Tibial nerve (tissue), 4 donors: ENCODE data around the gene CYP2D6. TPM values are rescaled to one million over a fixed set of nuclear protein-coding genes. Genes with fewer than 3 reads are reported as not detected.
"Not testable (repeated sequence)": the region's sequence is repeated elsewhere in the genome, so short reads cannot be mapped to it uniquely, and the experiment has no call there.

ENCODE experiments used
- DNase-seq, 2 donors: peaks; one replicate each; pipeline ENCODE4 v3.0.0-alpha.2; 2019; ENCODE audit warnings: low spot score in 2 of 2
- H3K27ac ChIP-seq, 4 donors: fragments of 200-600 bp; sonication (generic) in 3 of 4; one replicate each; pipeline ENCODE4 v1.5.1; 2017 to 2019; ENCODE audit warnings: mild to moderate bottlenecking in 1 of 4
- H3K27me3 ChIP-seq, 2 donors: fragments of 200-600 bp; sonication (generic) in 1 of 2; one replicate each; pipeline versions ENCODE4 v1.5.1 to v1.6.0; 2017 to 2019
- H3K36me3 ChIP-seq, 3 donors: fragments of 200-600 bp; sonication (generic); one replicate each; pipeline ENCODE4 v1.5.1; 2018 to 2019
- H3K4me1 ChIP-seq, 4 donors: fragments of 200-600 bp; sonication (generic) in 3 of 4; one replicate each; pipeline ENCODE4 v1.5.1; 2017 to 2019
- H3K4me3 ChIP-seq, 4 donors: fragments of 200-600 bp; sonication (generic) in 3 of 4; one replicate each; pipeline ENCODE4 v1.5.1; 2017 to 2019; ENCODE audit warnings: mild to moderate bottlenecking in 1 of 4, moderate library complexity in 1 of 4
- H3K9me3 ChIP-seq, 4 donors: fragments of 200-600 bp; sonication (generic) in 3 of 4; one replicate each; pipeline ENCODE4 v1.5.1; 2017 to 2019
- EP300 ChIP-seq, 2 donors: sonication (generic); formaldehyde crosslinking; IDR thresholded peaks; one replicate each; pipeline ENCODE4 v1.6.1; 2017; ENCODE audit warnings: antibody characterized with exemption in 2 of 2, mild to moderate bottlenecking in 1 of 2
- POLR2A ChIP-seq, 2 donors: fragments of 450-650 bp; IDR thresholded peaks; one replicate each; pipeline ENCODE4 v1.6.1; 2017; ENCODE audit warnings: antibody characterized with exemption in 2 of 2, mild to moderate bottlenecking in 2 of 2, moderate library complexity in 2 of 2
- WGBS, 2 donors: methylation state at CpG; one replicate each; pipeline ENCODE4 v1.1.5; 2018; 5-methylcytosine and 5-hydroxymethylcytosine counted together
- total RNA-seq, 4 donors: library from RNA; depleted of rRNA; stranded (reverse); fragments of >200 nt; gene quantifications; one replicate each; pipeline ENCODE4 v1.1.0, GENCODE V29; 2016
- TF ChIP-seq, protein P1 (sequence below), 5 experiments: fragments of 200-600 bp in 3 of 5; fragments of 450-650 bp in 2 of 5; sonication (generic) in 3 of 5; IDR thresholded peaks; one replicate each; pipeline ENCODE4 v1.5.1; 2016 to 2019; ENCODE audit warnings: antibody characterized with exemption in 5 of 5, mild to moderate bottlenecking in 3 of 5, moderate library complexity in 2 of 5

Gene CYP2D6
- total RNA-seq, 4 donors from 2014 or later, result 0.30 to 1.1 (median 0.61) TPM

DNA sequence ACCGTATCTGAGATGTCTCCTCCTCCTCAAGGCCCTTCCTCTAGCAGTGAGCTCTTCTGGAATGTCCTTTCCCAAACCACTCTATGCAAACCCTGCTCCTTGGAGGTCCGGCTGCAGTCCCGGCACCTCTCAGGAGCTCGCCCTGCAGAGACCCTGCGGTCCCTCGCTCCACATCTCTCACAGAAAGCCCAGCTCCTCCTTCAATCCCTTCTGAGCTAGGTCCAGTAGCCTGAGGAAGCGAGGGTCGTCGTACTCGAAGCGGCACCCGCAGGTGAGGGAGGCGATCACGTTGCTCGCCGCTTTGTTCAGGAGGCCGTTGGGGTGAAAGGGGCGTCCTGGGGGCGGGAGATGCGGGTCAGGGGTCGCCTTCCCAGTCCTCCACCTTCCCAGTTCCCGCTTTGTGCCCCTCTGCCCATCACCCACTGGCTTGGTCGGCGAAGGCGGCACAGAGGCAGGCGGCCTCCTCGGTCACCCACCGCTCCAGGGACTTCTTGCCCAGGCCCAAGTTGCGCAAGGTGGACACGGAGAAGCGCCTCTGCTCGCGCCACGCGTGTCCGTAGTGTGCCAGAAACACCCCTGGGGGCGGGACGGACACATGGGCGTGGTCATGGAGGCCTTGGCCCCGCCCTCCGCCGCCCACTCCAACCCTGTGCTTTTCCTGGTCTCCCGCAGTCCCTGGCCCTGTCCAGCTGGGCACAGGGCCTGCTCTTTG lies 21.5 kb upstream of the CYP2D6 start:
- H3K4me1 ChIP-seq, result no peaks in the 10 kb centered on the region
- no peak for DNase-seq
- no peaks in the 10 kb centered on the region for H3K27me3 ChIP-seq
- no peak overlapping the region for H3K4me3 ChIP-seq
- H3K9me3 ChIP-seq, result no peaks in the 10 kb centered on the region
- TF ChIP-seq, protein P1, sequence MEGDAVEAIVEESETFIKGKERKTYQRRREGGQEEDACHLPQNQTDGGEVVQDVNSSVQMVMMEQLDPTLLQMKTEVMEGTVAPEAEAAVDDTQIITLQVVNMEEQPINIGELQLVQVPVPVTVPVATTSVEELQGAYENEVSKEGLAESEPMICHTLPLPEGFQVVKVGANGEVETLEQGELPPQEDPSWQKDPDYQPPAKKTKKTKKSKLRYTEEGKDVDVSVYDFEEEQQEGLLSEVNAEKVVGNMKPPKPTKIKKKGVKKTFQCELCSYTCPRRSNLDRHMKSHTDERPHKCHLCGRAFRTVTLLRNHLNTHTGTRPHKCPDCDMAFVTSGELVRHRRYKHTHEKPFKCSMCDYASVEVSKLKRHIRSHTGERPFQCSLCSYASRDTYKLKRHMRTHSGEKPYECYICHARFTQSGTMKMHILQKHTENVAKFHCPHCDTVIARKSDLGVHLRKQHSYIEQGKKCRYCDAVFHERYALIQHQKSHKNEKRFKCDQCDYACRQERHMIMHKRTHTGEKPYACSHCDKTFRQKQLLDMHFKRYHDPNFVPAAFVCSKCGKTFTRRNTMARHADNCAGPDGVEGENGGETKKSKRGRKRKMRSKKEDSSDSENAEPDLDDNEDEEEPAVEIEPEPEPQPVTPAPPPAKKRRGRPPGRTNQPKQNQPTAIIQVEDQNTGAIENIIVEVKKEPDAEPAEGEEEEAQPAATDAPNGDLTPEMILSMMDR (IDR thresholded peaks at IDR 0.05), result no peak
- no peak for TF ChIP-seq POLR2A (IDR thresholded peaks at IDR 0.05)
- no peak for TF ChIP-seq EP300 (IDR thresholded peaks at IDR 0.05)
- 71 to 74% methylated on average over 43 of the region's 43 CpGs for WGBS, 2 donors
- peaks cover 0 to 71% (median 4%) of the 10 kb centered on the region in 3 donors for H3K36me3 ChIP-seq
- no peak overlapping the region for H3K27ac ChIP-seq

DNA sequence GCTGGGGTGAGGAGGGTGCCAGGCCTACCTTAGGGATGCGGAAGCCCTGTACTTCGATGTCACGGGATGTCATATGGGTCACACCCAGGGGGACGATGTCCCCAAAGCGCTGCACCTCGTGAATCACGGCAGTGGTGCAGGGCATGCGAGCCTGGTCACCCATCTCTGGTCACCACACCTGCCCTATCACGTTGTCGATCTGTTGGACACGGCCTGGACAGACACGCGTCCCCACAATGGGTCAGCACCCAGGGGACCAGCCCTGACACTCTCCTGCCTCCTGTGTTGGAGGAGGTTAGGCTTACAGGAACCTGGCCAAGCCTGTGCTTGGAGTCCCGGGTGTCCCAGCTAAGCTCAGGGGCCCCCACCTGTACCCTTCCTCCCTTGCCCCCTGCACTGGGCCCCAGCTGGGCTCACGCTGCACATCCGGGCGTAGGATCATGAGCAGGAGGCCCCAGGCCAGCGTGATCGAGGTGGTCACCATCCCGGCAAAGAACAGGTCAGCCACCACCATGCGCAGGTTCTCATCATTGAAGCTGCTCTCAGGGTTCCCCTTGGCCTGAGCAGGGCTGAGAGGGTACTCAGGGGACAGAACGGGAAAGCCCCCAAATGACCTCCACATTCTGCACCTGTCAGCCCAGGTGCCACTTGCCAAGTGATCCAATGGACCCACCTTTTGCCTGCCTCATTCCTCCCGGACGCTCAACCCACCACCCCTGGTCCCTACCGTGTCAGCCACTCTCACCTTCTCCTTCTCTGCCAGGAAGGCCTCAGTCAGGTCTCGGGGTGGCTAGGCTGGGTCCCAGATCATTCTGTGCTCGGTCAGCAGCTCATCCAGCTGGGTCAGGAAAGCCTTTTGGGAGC lies 20.3 kb upstream of the CYP2D6 start:
- 92 to 93% methylated on average over 22 to 27 of the region's 27 CpGs for WGBS, 2 donors

DNA sequence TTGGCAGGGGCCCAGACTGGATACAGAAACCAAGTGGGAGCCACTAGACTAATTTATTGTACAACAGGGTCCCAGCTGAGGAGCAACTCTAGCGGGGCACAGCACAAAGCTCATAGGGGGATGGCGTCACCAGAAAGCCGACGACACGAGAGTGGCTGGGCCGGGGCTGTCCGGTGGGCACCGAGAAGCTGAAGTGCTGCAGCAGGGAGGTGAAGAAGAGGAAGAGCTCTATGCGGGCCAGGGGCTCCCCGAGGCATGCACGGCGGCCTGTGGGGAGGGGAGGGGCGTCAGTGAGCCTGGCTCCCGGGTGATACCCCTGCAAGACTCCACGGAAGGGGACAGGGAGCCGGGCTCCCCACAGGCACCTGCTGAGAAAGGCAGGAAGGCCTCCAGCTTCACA lies 19.2 kb upstream of the CYP2D6 start:
- not testable (repeated sequence) for DNase-seq, H3K4me1 ChIP-seq, H3K9me3 ChIP-seq, H3K27ac ChIP-seq, H3K27me3 ChIP-seq, H3K4me3 ChIP-seq
- 87 to 92% methylated on average over 12 to 16 of the region's 16 CpGs for WGBS, 2 donors
- peaks cover 0 to 51% (median 0%) of the 10 kb centered on the region in 3 donors for H3K36me3 ChIP-seq

More for the DNA sequence above, 20.3 kb upstream of the CYP2D6 start:
- no peaks in the 10 kb centered on the region for H3K27me3 ChIP-seq
- TF ChIP-seq, protein P1 (IDR thresholded peaks at IDR 0.05), result no peak
- TF ChIP-seq POLR2A (IDR thresholded peaks at IDR 0.05) (no peak), EP300 (IDR thresholded peaks at IDR 0.05) (no peak)
- peaks cover 0 to 63% (median 2%) of the 10 kb centered on the region in 3 donors for H3K36me3 ChIP-seq
- no peaks in the 10 kb centered on the region for H3K9me3 ChIP-seq
- H3K4me3 ChIP-seq, result no peak overlapping the region
- no peak for DNase-seq
- no peaks in the 10 kb centered on the region for H3K4me1 ChIP-seq
- H3K27ac ChIP-seq, result no peak overlapping the region

DNA sequence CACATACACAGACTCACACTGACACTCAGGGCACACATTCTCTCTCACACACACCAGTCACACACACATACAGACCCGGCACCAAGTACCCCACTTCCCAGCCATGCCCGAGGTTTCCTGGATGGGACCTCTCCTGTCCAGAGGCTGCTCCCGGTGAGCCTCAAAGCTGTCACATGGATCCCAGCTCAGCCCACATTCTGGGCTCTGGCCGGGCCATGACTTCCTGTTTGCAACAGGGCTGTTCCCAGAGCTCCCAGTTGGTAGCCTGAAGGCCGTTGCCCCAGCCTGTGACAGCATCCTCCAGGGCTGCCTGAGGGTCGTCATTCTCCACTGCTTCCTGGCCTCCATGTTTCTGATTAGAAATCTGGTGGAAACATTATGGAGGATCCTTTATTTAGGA lies 14.6 kb upstream of the CYP2D6 start:
- H3K4me3 ChIP-seq, result no peak overlapping the region
- 40 to 48% methylated on average over 5 of the region's 6 CpGs for WGBS, 2 donors
- no peak overlapping the region for H3K27ac ChIP-seq
- H3K27me3 ChIP-seq, result no peaks in the 10 kb centered on the region
- H3K36me3 ChIP-seq, result peaks cover 0 to 41% (median 0%) of the 10 kb centered on the region in 3 donors
- H3K9me3 ChIP-seq, result no peaks in the 10 kb centered on the region
- no peak for DNase-seq
- H3K4me1 ChIP-seq, result no peaks in the 10 kb centered on the region
- TF ChIP-seq POLR2A (IDR thresholded peaks at IDR 0.05) (no peak), EP300 (IDR thresholded peaks at IDR 0.05) (no peak)
- TF ChIP-seq, protein P1 (IDR thresholded peaks at IDR 0.05), result no peak

DNA sequence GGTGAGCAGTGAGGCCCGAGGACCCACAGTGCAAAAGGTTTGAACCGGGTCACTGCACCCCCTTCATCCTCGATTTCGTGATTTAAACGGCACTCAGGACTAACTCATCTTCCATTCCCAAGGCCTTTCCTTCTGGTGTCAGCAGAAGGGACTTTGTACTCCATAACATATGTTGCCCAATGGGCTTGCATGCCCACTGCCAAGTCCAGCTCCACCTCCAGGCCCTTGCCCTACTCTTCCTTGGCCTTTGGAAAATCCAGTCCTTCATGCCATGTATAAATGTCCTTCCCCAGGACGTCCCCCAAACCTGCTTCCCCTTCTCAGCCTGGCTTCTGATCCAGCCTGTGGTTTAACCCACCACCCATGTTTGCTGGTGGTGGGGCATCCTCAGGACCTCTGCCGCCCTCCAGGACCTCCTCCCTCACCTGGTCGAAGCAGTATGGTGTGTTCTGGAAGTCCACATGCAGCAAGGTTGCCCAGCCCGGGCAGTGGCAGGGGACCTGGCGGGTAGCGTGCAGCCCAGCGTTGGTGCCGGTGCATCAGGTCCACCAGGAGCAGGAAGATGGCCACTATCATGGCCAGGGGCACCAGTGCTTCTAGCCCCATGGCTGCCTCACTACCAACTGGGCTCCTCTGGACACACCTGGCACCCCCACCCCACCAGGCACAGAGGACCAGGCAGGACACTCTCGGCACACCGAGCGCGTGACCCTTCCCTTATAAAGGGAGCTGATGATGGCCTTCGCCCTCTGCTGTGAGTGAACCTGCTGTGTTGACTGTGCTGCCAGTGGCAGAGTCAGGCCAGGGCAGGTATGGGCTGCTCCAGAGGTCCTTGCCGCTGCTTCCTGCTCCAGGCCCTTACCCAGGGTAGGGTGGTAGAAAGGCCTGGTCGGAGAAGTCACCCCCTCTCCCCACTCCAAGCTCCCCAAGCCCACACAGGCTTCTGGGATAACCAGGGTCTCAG lies 13.5 kb upstream of the CYP2D6 start:
- not testable (repeated sequence) for H3K4me1 ChIP-seq, DNase-seq, H3K27ac ChIP-seq

More for the DNA sequence above, 13.5 kb upstream of the CYP2D6 start:
- H3K4me3 ChIP-seq, H3K9me3 ChIP-seq, H3K27me3 ChIP-seq: not testable (repeated sequence)
- 92 to 93% methylated on average over 4 to 5 of the region's 20 CpGs for WGBS, 2 donors
- H3K36me3 ChIP-seq, result peaks cover 0 to 37% (median 0%) of the 10 kb centered on the region in 3 donors
